ENCODE results near the gene GRM7.

Gene GRM7

DNA sequence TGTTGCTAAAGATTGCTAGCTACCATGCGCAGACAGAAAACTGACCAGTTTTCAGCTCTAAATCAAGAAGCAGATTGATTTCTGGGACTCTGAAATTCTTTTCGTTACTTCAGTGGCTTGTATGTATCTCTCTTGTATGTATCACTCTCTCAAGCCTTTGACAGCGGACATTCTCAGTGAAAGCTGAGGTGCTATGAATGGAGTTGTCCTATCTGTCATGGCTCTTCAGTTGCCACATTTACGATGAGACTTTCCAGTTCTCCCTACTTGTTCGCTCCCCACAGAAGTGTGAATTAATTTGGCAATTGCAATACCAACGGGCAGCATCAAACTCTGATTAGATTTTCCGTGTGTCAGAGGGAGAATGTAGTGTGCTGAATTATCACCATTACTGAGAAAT, 432.4 kb downstream of the GRM7 start:
- TF ChIP-seq, protein P1, sequence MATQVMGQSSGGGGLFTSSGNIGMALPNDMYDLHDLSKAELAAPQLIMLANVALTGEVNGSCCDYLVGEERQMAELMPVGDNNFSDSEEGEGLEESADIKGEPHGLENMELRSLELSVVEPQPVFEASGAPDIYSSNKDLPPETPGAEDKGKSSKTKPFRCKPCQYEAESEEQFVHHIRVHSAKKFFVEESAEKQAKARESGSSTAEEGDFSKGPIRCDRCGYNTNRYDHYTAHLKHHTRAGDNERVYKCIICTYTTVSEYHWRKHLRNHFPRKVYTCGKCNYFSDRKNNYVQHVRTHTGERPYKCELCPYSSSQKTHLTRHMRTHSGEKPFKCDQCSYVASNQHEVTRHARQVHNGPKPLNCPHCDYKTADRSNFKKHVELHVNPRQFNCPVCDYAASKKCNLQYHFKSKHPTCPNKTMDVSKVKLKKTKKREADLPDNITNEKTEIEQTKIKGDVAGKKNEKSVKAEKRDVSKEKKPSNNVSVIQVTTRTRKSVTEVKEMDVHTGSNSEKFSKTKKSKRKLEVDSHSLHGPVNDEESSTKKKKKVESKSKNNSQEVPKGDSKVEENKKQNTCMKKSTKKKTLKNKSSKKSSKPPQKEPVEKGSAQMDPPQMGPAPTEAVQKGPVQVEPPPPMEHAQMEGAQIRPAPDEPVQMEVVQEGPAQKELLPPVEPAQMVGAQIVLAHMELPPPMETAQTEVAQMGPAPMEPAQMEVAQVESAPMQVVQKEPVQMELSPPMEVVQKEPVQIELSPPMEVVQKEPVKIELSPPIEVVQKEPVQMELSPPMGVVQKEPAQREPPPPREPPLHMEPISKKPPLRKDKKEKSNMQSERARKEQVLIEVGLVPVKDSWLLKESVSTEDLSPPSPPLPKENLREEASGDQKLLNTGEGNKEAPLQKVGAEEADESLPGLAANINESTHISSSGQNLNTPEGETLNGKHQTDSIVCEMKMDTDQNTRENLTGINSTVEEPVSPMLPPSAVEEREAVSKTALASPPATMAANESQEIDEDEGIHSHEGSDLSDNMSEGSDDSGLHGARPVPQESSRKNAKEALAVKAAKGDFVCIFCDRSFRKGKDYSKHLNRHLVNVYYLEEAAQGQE (IDR thresholded peaks at IDR 0.05; ENCODE audit: insufficient read depth in 1 of 2, low read depth in 2 of 2, low read length in 2 of 2): no peak
- TF ChIP-seq TAF1 (IDR thresholded peaks at IDR 0.05; ENCODE audit: borderline replicate concordance, insufficient read depth, low read length) (no peak), SIN3A (IDR thresholded peaks at IDR 0.05; ENCODE audit: borderline replicate concordance, insufficient read depth, low read length) (no peak), POLR2AphosphoS5 (IDR thresholded peaks at IDR 0.05; ENCODE audit: low read depth, low read length) (no peak), FOXP2 (optimal IDR thresholded peaks at IDR 0.05; ENCODE audit: borderline replicate concordance, extremely low read depth, extremely low read length, insufficient read depth) (no peak)

DNA sequence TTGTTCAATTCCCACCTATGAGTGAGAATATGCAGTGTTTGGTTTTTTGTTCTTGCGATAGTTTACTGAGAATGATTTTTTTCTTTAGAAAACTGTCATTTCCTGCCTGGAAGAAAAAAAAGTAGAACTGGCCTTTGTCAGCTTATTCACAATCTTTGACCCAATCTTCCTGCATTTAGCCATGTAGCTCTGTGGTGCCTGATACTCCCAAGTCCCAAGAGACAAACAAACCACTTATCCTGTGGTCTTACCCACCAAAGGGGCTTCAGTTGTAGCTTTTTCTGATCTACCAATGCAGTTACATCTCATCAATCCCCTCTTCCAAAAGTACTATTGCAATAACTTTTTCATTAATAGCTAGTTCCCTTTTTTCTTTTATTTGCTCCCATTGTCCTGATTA, 444.6 kb downstream of the GRM7 start:
- TF ChIP-seq SIN3A (IDR thresholded peaks at IDR 0.05; ENCODE audit: borderline replicate concordance, insufficient read depth, low read length) (no peak), TAF1 (IDR thresholded peaks at IDR 0.05; ENCODE audit: borderline replicate concordance, insufficient read depth, low read length) (no peak), FOXP2 (optimal IDR thresholded peaks at IDR 0.05; ENCODE audit: borderline replicate concordance, extremely low read depth, extremely low read length, insufficient read depth) (no peak), POLR2AphosphoS5 (IDR thresholded peaks at IDR 0.05; ENCODE audit: low read depth, low read length) (no peak)
- TF ChIP-seq, protein P1 (IDR thresholded peaks at IDR 0.05; ENCODE audit: insufficient read depth in 1 of 2, low read depth in 2 of 2, low read length in 2 of 2): no peak

DNA sequence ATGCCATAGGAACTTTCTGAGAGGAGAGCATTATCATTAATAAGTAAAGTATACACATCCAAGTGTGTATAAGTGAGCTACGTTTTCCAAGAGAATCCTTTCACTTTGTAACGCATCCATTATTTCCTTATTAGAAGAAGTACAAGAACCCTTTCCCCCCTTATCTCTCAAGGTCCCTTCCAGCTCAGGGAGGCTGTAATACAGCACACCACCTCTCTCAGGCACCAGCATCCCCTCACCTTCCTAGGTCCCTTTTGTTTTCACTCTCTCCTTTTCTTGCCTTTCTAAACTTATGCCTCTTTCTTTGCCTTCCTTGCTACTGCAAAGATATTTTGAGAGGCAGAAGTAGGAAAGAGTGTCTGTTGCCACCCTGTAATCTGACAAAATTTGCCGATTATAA, 446.0 kb downstream of the GRM7 start:
- TF ChIP-seq FOXP2 (optimal IDR thresholded peaks at IDR 0.05; ENCODE audit: borderline replicate concordance, extremely low read depth, extremely low read length, insufficient read depth): no peak

DNA sequence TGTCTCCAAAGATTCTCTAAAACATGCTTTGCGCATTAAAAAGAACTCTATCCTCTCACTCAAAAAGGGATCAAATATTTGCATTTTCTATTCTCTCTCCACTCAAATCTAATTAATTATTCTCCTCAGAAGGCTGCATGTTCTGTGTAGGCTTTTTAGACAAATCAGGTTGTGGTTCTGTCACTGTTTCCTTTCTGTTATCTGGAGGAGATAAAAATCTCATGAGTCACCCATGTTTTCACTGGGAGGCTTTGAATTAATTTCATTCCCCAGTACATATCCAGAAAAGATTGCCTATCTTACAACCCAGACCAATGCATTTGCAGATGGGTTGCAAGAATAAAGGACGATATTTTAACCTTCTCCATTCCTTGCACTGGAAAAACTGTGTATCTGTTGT, 446.5 kb downstream of the GRM7 start:
- TF ChIP-seq TAF1 (IDR thresholded peaks at IDR 0.05; ENCODE audit: borderline replicate concordance, insufficient read depth, low read length): no peak
- TF ChIP-seq FOXP2 (optimal IDR thresholded peaks at IDR 0.05; ENCODE audit: borderline replicate concordance, extremely low read depth, extremely low read length, insufficient read depth): no peak
- TF ChIP-seq, protein P1 (IDR thresholded peaks at IDR 0.05; ENCODE audit: insufficient read depth in 1 of 2, low read depth in 2 of 2, low read length in 2 of 2): no peak
- no peak for TF ChIP-seq SIN3A (IDR thresholded peaks at IDR 0.05; ENCODE audit: borderline replicate concordance, insufficient read depth, low read length)
- TF ChIP-seq POLR2AphosphoS5 (IDR thresholded peaks at IDR 0.05; ENCODE audit: low read depth, low read length): no peak

DNA sequence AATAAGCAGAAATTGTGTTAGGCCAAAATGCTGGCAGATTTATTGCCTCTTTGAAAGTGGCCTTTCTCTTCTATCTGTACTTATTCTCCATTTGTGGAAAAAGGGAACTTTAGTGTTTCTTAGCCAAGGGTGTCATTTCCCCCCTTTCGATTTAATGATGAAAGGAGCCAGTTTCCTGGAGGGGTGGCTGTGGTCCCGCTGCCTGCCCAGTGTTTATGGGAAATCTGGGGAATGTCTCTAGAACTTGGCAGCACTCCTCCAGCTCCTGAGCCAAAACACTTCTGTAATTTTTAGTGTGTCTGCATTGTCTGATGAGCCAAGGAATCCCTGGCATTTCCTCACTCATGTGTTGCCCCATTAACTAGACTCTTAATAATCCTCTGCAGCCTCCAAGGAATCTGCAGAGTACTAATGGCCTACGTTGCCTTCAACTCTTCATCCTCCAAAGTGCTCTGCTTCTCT, 448.8 kb downstream of the GRM7 start:
- TF ChIP-seq TAF1 (IDR thresholded peaks at IDR 0.05; ENCODE audit: borderline replicate concordance, insufficient read depth, low read length) (no peak), SIN3A (IDR thresholded peaks at IDR 0.05; ENCODE audit: borderline replicate concordance, insufficient read depth, low read length) (no peak), FOXP2 (optimal IDR thresholded peaks at IDR 0.05; ENCODE audit: borderline replicate concordance, extremely low read depth, extremely low read length, insufficient read depth) (no peak), POLR2AphosphoS5 (IDR thresholded peaks at IDR 0.05; ENCODE audit: low read depth, low read length) (no peak)
- TF ChIP-seq, protein P1 (IDR thresholded peaks at IDR 0.05; ENCODE audit: insufficient read depth in 1 of 2, low read depth in 2 of 2, low read length in 2 of 2): no peak

Data from PFSK-1 (cell line).